Small intestine (tissue), 7 donors: Measurements from ENCODE around the gene IPCEF1. TPM values are rescaled to one million over a fixed set of nuclear protein-coding genes. Genes with fewer than 3 reads are reported as not detected.
A peak's percentile ranks its signal among the peaks of the same experiment; 100 is the strongest.

ENCODE experiments used
- DNase-seq, 2 donors: peaks; one replicate each; pipeline versions ENCODE4 v3.0.0 to v3.0.0-alpha.2; 2013
- FAIRE-seq: peaks from 2 replicates; lab custom pipeline; 2012; peaks lifted over from hg19 to GRCh38; lab: Jason Lieb, UNC
- H3K27ac ChIP-seq, 3 donors: one replicate each; pipeline ENCODE4 v1.5.1; 2013; ENCODE audit warnings: low read length in 2 of 3, mild to moderate bottlenecking in 2 of 3, control low read depth in 1 of 3, inconsistent platforms in 1 of 3, low read depth in 1 of 3, moderate library complexity in 1 of 3
- H3K27me3 ChIP-seq, 3 donors: one replicate each; pipeline ENCODE4 v1.6.1; 2013; ENCODE audit warnings: low read length in 3 of 3, inconsistent platforms in 1 of 3; ENCODE audit not compliant: control insufficient read depth in 3 of 3, insufficient read depth in 3 of 3
- H3K36me3 ChIP-seq, 3 donors: one replicate each; pipeline ENCODE4 v1.6.1; 2013; ENCODE audit warnings: low read length in 3 of 3, inconsistent platforms in 1 of 3, low read depth in 1 of 3, mild to moderate bottlenecking in 1 of 3, moderate library complexity in 1 of 3; ENCODE audit not compliant: control insufficient read depth in 3 of 3, insufficient read depth in 2 of 3
- H3K4me1 ChIP-seq, 3 donors: one replicate each; pipeline ENCODE4 v1.6.1; 2013; ENCODE audit warnings: low read length in 2 of 3, inconsistent platforms in 1 of 3, low read depth in 1 of 3, mild to moderate bottlenecking in 1 of 3, moderate library complexity in 1 of 3; ENCODE audit not compliant: control insufficient read depth in 3 of 3, insufficient read depth in 2 of 3
- H3K4me3 ChIP-seq, 3 donors: one replicate each; pipeline ENCODE4 v1.5.1; 2013; ENCODE audit warnings: low read length in 3 of 3, control low read depth in 1 of 3, inconsistent platforms in 1 of 3, low read depth in 1 of 3, mild to moderate bottlenecking in 1 of 3, moderate library complexity in 1 of 3
- H3K9me3 ChIP-seq, 2 donors: one replicate each; pipeline ENCODE4 v1.6.1; 2013; ENCODE audit warnings: low read depth in 1 of 2, low read length in 1 of 2; ENCODE audit not compliant: control insufficient read depth in 2 of 2, insufficient read depth in 1 of 2
- WGBS, 3 donors: extraction: QIAGEN DNeasy Blood & Tissue Kit; methylation state at CpG; one replicate each; pipeline ENCODE4 v1.1.7; 2013; 5-methylcytosine and 5-hydroxymethylcytosine counted together
- polyA plus RNA-seq, 4 donors: library from polyadenylated mRNA; stranded (reverse) in 3 of 4; unstranded in 1 of 4; fragments of 200-250 nt in 3 of 4; fragments of 120-200 nt in 1 of 4; gene quantifications; one replicate each; pipeline versions ENCODE4 v1.2.1 to v1.2.3, GENCODE V29; 2013
- donor health status: healthy with polysubstance abuse.
- donor health status: control.
- donor health status: control.
- donor health status: Bipolar disorder and iron deficiency.
- donor health status: healthy.

IPCEF1 gene
- polyA plus RNA-seq, 4 donors = 0.45 to 2.1 (median 0.79) TPM

- Histone ChIP-seq H3K27me3 (no peaks in the 10 kb centered on the region), H3K9me3 (no peaks in the 10 kb centered on the region), H3K27ac (peak overlapping the region in 1 of 3 donors; percentile 11), H3K36me3 (no peaks in the 10 kb centered on the region), H3K4me1 (peaks cover 0 to 4% (median 0%) of the 10 kb centered on the region in 3 donors), H3K4me3 (no peak overlapping the region)
- FAIRE-seq (no peak), DNase-seq (no peak)
- WGBS, 3 donors = 67 to 79% (median 75%) methylated on average over 7 of the region's 7 CpGs
Measured at GRCh38 chr6:154232013-154232910, 124.3 kb downstream of the IPCEF1 start.

GRCh38 chr6:154230910-154231595, 125.5 kb downstream of the IPCEF1 start:
- Histone ChIP-seq H3K36me3 (no peaks in the 10 kb centered on the region), H3K9me3 (no peaks in the 10 kb centered on the region), H3K4me3 (no peak overlapping the region), H3K4me1 (peaks cover 0 to 4% (median 0%) of the 10 kb centered on the region in 3 donors), H3K27me3 (no peaks in the 10 kb centered on the region), H3K27ac (no peak overlapping the region)
- FAIRE-seq (no peak), DNase-seq (no peak)
- WGBS, 3 donors = 84 to 92% (median 88%) methylated on average over 5 of the region's 5 CpGs

GRCh38 chr6:154230393-154230792, 126.2 kb downstream of the IPCEF1 start:
- Histone ChIP-seq H3K9me3 (no peaks in the 10 kb centered on the region), H3K4me3 (no peak overlapping the region), H3K36me3 (no peaks in the 10 kb centered on the region), H3K27me3 (no peaks in the 10 kb centered on the region), H3K27ac (no peak overlapping the region), H3K4me1 (peaks cover 0 to 4% (median 0%) of the 10 kb centered on the region in 3 donors)
- FAIRE-seq = no peak
- WGBS, 3 donors = 71 to 81% (median 72%) methylated on average over 3 of the region's 3 CpGs
- no peak for DNase-seq

GRCh38 chr6:154229786-154230185, 126.8 kb downstream of the IPCEF1 start:
- H3K4me3 ChIP-seq = peak overlapping the region in 1 of 3 donors; percentile 3
- FAIRE-seq = no peak

GRCh38 chr6:154228521-154228905, 128.1 kb downstream of the IPCEF1 start:
- WGBS, 3 donors = 81 to 86% (median 85%) methylated on average over 4 of the region's 4 CpGs

More at GRCh38 chr6:154229786-154230185, 126.8 kb downstream of the IPCEF1 start:
- peak in 1 of 2 donors; percentile 57 for DNase-seq
- WGBS, 3 donors = 40 to 54% (median 49%) methylated on average over 6 of the region's 6 CpGs
- Histone ChIP-seq H3K27ac (no peak overlapping the region), H3K4me1 (peaks cover 0 to 4% (median 0%) of the 10 kb centered on the region in 3 donors), H3K27me3 (no peaks in the 10 kb centered on the region), H3K9me3 (no peaks in the 10 kb centered on the region), H3K36me3 (no peaks in the 10 kb centered on the region)

GRCh38 chr6:154227862-154228520, 128.6 kb downstream of the IPCEF1 start:
- DNase-seq = no peak
- H3K9me3 ChIP-seq = no peaks in the 10 kb centered on the region
- H3K4me1 ChIP-seq = peaks cover 0 to 4% (median 0%) of the 10 kb centered on the region in 3 donors
- no peaks in the 10 kb centered on the region for H3K27me3 ChIP-seq
- no peaks in the 10 kb centered on the region for H3K36me3 ChIP-seq
- no peak overlapping the region for H3K27ac ChIP-seq
- no peak overlapping the region for H3K4me3 ChIP-seq
- 76 to 91% (median 83%) methylated on average over 7 of the region's 7 CpGs for WGBS, 3 donors
- no peak for FAIRE-seq

More at GRCh38 chr6:154228521-154228905, 128.1 kb downstream of the IPCEF1 start:
- no peak for DNase-seq
- Histone ChIP-seq H3K4me1 (peaks cover 0 to 4% (median 0%) of the 10 kb centered on the region in 3 donors), H3K27me3 (no peaks in the 10 kb centered on the region), H3K27ac (no peak overlapping the region), H3K9me3 (no peaks in the 10 kb centered on the region), H3K4me3 (no peak overlapping the region), H3K36me3 (no peaks in the 10 kb centered on the region)
- FAIRE-seq = no peak

GRCh38 chr6:154226461-154226860, 130.1 kb downstream of the IPCEF1 start:
- Histone ChIP-seq H3K4me1 (peaks cover 0 to 4% (median 0%) of the 10 kb centered on the region in 3 donors), H3K27ac (no peak overlapping the region), H3K36me3 (no peaks in the 10 kb centered on the region), H3K27me3 (no peaks in the 10 kb centered on the region), H3K9me3 (no peaks in the 10 kb centered on the region), H3K4me3 (no peak overlapping the region)
- FAIRE-seq (no peak), DNase-seq (no peak)
- WGBS, 3 donors = 87 to 92% (median 92%) methylated on average over 3 of the region's 3 CpGs

GRCh38 chr6:154223296-154223695, 133.3 kb downstream of the IPCEF1 start:
- WGBS, 3 donors = 91 to 100% (median 93%) methylated on average over 2 of the region's 2 CpGs

More at GRCh38 chr6:154223296-154223695, 133.3 kb downstream of the IPCEF1 start:
- Histone ChIP-seq H3K4me1 (no peaks in the 10 kb centered on the region), H3K9me3 (no peaks in the 10 kb centered on the region), H3K36me3 (no peaks in the 10 kb centered on the region), H3K4me3 (no peak overlapping the region), H3K27me3 (no peaks in the 10 kb centered on the region), H3K27ac (no peak overlapping the region)
- DNase-seq (no peak), FAIRE-seq (no peak)
